ENCODE results near the gene EHD1. TPM values are rescaled to one million over a fixed set of nuclear protein-coding genes. Genes with fewer than 3 reads are reported as not detected.
A peak's percentile ranks its signal among the peaks of the same experiment; 100 is the strongest.

The EHD1 gene
- total RNA-seq, 4 donors from 2014 or later, result 29.5 to 44.0 (median 31.8) TPM

- Histone ChIP-seq H3K9me3 (no peaks in the 10 kb centered on the region), H3K27me3 (no peaks in the 10 kb centered on the region), H3K4me3 (no peak overlapping the region), H3K27ac (peak overlapping the region in 3 of 4 donors; percentile 28 to 91 (median 42)), H3K4me1 (peaks cover 15 to 46% (median 31%) of the 10 kb centered on the region in 3 donors), H3K36me3 (no peaks in the 10 kb centered on the region)
- WGBS, 2 donors, result 40 to 80% methylated on average over 1 to 5 of the region's 5 CpGs
- no peak for TF ChIP-seq POLR2A (IDR thresholded peaks at IDR 0.05)
- TF ChIP-seq, protein P1, sequence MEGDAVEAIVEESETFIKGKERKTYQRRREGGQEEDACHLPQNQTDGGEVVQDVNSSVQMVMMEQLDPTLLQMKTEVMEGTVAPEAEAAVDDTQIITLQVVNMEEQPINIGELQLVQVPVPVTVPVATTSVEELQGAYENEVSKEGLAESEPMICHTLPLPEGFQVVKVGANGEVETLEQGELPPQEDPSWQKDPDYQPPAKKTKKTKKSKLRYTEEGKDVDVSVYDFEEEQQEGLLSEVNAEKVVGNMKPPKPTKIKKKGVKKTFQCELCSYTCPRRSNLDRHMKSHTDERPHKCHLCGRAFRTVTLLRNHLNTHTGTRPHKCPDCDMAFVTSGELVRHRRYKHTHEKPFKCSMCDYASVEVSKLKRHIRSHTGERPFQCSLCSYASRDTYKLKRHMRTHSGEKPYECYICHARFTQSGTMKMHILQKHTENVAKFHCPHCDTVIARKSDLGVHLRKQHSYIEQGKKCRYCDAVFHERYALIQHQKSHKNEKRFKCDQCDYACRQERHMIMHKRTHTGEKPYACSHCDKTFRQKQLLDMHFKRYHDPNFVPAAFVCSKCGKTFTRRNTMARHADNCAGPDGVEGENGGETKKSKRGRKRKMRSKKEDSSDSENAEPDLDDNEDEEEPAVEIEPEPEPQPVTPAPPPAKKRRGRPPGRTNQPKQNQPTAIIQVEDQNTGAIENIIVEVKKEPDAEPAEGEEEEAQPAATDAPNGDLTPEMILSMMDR (IDR thresholded peaks at IDR 0.05), result no peak
- intact Hi-C loops (cut with DNase I), result no loop called here
- no peak for DNase-seq
These were observed 3.8 kb upstream of the EHD1 start for GRCh38 chr11:64882243-64882642.

GRCh38 chr11:64881476-64881875 is 3.1 kb upstream of the EHD1 start:
- intact Hi-C loops (cut with DNase I), result no loop called here
- TF ChIP-seq POLR2A (IDR thresholded peaks at IDR 0.05), result no peak
- TF ChIP-seq, protein P1 (IDR thresholded peaks at IDR 0.05), result no peak
- no peaks in the 10 kb centered on the region for H3K36me3 ChIP-seq
- H3K27ac ChIP-seq, result peak overlapping the region in 3 of 4 donors; percentile 40 to 91 (median 42)
- DNase-seq, result no peak
- WGBS, 2 donors, result 37 to 67% methylated on average over 7 to 8 of the region's 8 CpGs
- H3K27me3 ChIP-seq, result no peaks in the 10 kb centered on the region
- H3K9me3 ChIP-seq, result no peaks in the 10 kb centered on the region
- H3K4me1 ChIP-seq, result peaks cover 23 to 54% (median 38%) of the 10 kb centered on the region in 3 donors
- H3K4me3 ChIP-seq, result no peak overlapping the region

DNA sequence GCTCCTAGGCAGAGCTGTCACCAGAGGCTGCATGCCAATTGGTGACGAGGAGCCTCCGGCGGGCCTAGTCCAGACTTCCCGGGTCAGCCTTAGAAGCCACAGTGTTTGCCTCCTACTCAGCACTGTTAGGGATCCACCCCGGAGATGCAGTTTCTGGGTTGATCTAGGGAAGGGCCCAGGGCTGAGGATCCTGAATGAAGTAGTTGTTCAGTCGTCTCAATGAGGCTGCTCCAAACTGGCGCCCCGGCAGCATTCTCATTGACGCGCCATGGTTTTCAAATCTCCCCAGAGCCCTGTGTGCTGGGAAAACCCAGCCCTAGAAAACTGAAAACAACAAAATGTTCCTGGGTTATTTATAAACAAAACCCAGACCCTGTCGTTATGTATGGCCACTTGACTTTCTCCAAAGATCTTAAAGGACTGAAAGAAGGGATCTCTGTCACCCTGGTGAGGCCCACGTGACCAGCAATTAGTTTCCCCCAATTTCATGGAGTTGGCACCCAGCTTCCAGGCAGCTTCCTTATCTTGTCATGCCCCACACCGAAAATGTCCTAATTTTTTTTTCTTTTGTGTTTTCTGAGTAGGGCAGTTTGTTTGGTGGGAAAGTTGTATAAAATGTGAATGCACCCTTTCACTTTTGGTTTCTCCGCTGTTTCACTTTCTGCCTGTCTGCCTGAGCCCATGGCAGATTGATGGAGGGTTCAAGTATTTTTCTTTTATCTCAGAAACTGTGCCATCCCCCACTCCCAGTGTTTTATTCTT is 2.0 kb upstream of the EHD1 start:
- intact Hi-C loops (cut with DNase I), result no loop called here
- Histone ChIP-seq H3K9me3 (no peaks in the 10 kb centered on the region), H3K27me3 (no peaks in the 10 kb centered on the region), H3K27ac (peak overlapping the region; percentile 42 to 91 (median 46)), H3K4me1 (peaks cover 33 to 58% (median 49%) of the 10 kb centered on the region in 3 donors), H3K36me3 (no peaks in the 10 kb centered on the region), H3K4me3 (peak overlapping the region in 1 of 4 donors; percentile 12)
- DNase-seq, result no peak
- TF ChIP-seq POLR2A (IDR thresholded peaks at IDR 0.05), result no peak
- TF ChIP-seq, protein P1 (IDR thresholded peaks at IDR 0.05), result no peak
- 56 to 67% methylated on average over 6 to 8 of the region's 14 CpGs for WGBS, 2 donors

GRCh38 chr11:64879244-64879900 is 951 bp upstream of the EHD1 start:
- peak overlapping the region; percentile 88 to 96 (median 90) for H3K27ac ChIP-seq
- TF ChIP-seq, protein P1 (IDR thresholded peaks at IDR 0.05), result no peak
- no peak for DNase-seq
- H3K36me3 ChIP-seq, result peaks cover 0 to 5% (median 0%) of the 10 kb centered on the region in 3 donors
- WGBS, 2 donors, result 15 to 17% methylated on average over 16 of the region's 16 CpGs
- H3K4me1 ChIP-seq, result peaks cover 37 to 66% (median 53%) of the 10 kb centered on the region in 3 donors
- H3K27me3 ChIP-seq, result no peaks in the 10 kb centered on the region
- intact Hi-C loops (cut with DNase I), result no loop called here
- no peaks in the 10 kb centered on the region for H3K9me3 ChIP-seq
- H3K4me3 ChIP-seq, result peak overlapping the region; percentile 79 to 96 (median 82)

GRCh38 chr11:64878223-64878493 is 263 bp downstream of the EHD1 start:
- TF ChIP-seq, protein P1 (IDR thresholded peaks at IDR 0.05), result peak in 1 of 6 experiments; percentile 21
- TF ChIP-seq POLR2A (IDR thresholded peaks at IDR 0.05), result no peak
- Histone ChIP-seq H3K9me3 (no peaks in the 10 kb centered on the region), H3K27me3 (no peaks in the 10 kb centered on the region), H3K4me3 (peak overlapping the region; percentile 79 to 96 (median 82)), H3K36me3 (peaks cover 0 to 17% (median 4%) of the 10 kb centered on the region in 3 donors), H3K4me1 (peaks cover 37 to 72% (median 53%) of the 10 kb centered on the region in 3 donors), H3K27ac (peak overlapping the region; percentile 88 to 96 (median 90))
- 2% methylated on average over 7 of the region's 21 CpGs; no CpG with 5 or more reads in 1 of the 2 donors for WGBS, 2 donors
- DNase-seq, result no peak
- intact Hi-C loops (cut with DNase I), result no loop called here

All from esophagus squamous epithelium (tissue), 5 donors.